CD4-positive, alpha-beta T cell treated with Interferon alpha-2 for 1 hour (primary cell): ENCODE results near the gene RTN4RL1.

ENCODE experiments used
- DNase-seq, 2 donors: peaks; one replicate each; pipeline ENCODE4 v3.0.0-alpha.2; 2020 to 2022

The RTN4RL1 gene, protein sequence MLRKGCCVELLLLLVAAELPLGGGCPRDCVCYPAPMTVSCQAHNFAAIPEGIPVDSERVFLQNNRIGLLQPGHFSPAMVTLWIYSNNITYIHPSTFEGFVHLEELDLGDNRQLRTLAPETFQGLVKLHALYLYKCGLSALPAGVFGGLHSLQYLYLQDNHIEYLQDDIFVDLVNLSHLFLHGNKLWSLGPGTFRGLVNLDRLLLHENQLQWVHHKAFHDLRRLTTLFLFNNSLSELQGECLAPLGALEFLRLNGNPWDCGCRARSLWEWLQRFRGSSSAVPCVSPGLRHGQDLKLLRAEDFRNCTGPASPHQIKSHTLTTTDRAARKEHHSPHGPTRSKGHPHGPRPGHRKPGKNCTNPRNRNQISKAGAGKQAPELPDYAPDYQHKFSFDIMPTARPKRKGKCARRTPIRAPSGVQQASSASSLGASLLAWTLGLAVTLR

GRCh38 chr17:2025220-2025621 lies at the start of gene RTN4RL1:
Gene RTN4RL1 (minus strand): TSS chr17:2025334. CDS start chr17:2024865, 469 bp downstream.
- DNase-seq = peak; percentile 68 to 85

GRCh38 chr17:2074919-2075318 lies 49.8 kb upstream of the RTN4RL1 start:
- DNase-seq = no peak

DNA sequence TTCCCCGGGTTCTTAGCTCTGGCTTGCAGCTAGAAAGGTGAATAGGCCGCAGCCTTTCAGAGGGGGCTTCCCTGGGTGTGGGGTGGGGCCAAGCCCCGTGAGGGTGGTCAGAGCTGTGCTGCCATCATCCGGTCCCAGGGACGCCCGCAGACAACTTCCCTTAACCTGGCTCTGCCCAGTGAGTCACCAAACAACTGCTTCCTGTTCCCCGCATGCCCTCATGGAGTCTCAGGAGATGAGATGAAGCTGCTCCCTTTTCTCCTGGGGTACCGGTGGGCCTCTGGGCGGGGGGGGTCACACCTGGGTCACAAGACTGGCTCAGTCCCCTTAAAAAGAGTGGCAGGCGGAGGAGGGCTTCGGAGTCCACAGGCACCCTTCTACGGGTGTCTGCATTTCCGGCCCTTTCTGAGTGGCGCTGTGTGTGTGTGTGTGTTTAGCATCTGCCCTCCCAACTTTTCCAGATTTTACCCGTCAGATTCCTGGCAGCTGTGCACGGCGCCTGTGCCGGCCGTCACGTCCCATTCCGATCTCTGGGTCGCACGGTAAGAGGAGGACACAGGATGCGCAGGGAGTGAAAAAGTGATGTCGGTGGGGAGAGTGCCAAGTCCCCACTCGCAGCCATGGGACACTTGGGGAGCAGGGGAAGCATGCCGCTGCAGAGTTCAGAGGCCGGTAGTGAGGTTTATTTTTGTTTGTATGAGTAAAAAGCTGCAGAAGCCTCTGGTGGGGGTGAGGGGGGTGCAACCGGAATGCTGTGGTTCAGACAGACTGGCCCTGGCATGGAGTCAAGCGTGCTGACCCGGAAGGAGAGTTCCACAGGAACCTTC lies 46.5 kb upstream of the RTN4RL1 start:
- DNase-seq = peak in 1 of 2 donors; percentile 25

DNA sequence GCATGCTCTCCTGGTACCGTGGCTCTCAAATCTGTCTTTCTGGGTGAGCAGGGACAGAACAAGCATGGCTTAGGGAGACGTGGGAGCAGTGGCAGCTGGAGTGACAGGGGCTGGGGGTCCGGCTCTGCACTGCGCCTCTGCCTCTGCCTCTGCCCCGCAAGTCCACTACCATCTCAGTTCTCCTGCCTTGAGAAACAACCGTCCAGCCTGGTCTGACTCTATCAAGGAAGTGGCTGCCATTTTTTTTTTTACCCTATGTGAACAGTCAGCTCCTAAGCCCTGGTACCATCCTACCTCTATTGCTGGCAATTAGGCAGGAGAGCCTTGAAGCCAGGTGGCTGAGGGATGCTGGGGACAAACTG lies 45.9 kb upstream of the RTN4RL1 start:
- DNase-seq = no peak

GRCh38 chr17:2070241-2071023 lies 45.3 kb upstream of the RTN4RL1 start:
- DNase-seq = no peak

DNA sequence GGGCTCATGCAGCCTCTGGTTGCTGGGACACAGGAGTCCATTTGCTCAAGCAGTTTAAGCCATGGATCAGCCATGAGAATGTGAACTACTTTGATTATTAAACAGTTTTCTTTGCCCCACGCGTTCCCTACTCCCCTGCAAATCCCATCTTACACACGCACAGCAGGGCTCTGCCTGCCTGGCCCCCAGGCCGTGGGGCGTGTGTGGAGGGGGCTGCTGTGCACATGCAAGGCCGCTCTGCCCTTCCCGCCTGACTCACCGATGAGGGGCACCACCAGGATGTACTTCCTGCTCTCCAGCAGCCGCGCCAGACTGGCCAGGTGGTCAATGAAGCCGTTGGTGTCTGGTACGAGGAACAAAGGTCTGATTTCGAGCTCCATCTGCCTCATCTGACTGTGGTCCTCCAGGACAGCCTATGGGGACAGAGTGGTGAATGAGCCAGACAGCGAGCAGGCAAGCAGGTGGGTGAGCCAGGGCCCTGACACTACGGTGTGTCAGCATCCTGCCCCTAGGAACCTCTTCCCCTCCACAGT lies 43.5 kb upstream of the RTN4RL1 start:
- no peak for DNase-seq

DNA sequence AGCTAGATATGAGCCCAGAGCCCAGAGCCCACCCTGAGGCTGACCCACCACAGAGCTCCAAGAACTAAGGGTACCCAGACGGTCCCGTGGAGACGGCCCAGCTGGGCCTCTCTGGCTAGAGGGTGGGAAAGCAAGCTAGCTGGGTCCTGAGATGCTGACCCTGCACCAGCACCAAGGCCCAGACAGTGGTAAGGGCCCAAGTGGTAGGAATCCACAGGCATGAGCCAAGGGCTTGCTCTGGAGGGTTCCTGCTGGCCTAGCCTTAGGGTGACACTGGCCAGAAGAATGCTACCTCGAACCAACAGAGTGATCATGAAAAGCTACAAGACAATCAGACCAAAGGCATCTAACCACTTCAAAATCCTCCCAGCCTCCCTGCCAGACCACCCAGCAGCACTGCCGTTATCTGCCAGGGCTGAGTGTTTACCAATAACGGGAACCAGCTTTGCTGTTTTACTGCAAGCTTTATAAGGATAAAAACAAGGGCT lies 42.9 kb upstream of the RTN4RL1 start:
- DNase-seq = no peak

GRCh38 chr17:2067608-2068024 lies 42.5 kb upstream of the RTN4RL1 start:
- no peak for DNase-seq

DNA sequence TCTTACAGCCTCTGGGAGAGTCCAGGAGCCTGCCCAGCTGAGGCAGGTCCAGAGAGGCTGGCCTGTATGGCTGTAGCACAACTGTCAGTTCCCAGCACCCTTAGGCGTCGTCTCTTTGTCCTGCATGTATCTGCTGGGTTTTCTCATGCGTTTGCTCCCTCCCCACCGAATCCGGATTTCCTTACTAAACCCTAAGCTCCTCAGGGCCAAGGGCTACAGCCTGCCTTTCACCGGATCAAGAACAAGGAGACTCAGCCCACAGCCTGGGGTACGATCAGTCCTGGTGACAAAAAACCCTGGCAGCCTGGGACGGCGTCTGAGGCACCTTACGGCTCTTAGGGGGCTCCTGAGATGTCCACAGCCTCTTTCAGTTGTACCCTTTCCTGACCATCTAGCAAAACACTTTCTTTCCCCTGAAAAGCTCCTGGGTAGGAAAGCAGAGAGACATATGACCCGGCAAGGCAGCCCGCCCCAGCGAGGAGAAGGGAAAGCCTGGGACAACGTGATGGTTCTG lies 42.0 kb upstream of the RTN4RL1 start:
- no peak for DNase-seq

DNA sequence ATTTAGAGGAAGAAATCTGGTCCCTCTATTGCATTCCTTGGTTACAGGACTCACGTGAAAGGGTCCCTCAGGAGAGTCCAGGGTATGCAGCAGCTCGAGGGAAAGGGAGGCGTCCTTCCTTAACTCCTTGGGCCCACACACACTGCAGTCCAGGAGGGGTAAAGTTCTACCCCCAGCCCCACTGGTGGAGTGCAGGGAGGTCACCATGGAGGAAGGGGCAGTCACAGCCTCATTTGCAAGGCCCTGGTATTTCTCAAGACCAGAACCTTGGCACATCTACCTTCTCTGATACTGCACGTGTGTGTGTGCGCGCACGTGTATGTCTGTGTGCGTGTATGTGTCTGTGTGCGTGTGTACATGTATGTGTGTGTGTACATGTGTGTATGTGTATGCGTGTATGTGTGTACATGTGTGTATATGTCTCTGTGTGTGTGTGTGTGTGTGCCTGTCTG lies 40.8 kb upstream of the RTN4RL1 start:
- DNase-seq = no peak

DNA sequence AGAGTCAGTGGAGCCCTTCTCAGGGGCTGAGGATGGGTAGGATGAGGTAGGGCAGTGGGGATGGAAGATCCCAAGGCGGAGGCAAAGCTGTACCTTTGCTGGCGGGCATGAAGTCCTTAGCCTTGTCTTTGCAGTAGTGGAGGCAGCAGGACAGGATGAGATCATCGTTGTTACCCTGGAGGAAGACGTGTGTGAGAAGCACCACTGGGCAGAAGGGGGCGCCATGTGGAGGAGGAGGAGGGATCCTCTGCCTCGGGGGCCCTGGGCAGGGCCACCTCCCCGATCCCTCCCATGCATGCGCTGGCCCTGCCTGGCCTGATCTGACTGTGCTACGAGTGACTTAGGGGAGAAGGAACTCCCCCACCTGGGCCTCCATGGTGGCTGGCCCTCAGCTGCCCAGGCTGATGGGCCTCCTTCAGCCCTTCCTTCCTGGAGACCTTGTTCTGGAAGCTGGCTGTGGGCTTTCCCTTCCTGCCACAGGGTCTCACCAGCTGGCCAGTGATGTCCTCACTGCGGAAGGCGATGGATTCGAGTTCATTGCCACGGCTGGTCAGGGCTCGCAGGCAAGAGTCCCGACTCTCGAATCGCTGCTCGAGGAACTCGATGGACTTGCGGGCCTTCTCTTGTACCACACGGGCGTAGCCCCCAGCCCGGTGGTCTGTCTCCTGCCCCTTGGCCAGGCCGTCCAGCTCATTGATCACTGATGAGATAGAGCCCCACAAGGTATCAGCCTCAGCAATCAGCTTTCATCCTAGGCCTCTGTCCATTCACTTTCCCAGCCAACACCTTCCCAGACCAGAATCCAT lies 40.0 kb upstream of the RTN4RL1 start:
- DNase-seq = peak; percentile 42 to 56

DNA sequence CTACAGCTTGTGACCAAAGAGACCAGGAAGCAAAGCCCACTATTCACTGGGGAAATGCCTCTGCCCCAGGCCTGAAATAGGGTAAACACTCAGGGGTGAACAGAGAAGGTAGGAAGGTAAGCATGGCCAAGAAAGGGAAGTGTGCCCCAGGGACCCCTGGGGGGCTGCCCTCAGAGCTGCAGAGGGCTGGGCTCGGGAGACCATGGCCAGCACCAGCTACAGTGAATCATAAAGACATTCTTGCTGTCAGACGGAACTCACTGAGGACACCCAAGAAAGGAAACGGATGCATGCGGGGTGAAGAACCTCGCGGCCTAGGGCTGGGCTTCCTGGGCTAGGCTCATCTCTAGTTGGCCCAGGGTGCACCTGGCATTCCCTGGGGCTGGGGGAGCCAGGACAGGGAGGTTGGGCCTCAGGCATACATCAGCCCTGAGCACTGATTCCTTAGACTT lies 39.4 kb upstream of the RTN4RL1 start:
- no peak for DNase-seq

- DNase-seq = no peak
Measured at GRCh38 chr17:2064147-2064489, 39.0 kb upstream of the RTN4RL1 start.

- DNase-seq = no peak
Measured at GRCh38 chr17:2063261-2064146, 38.4 kb upstream of the RTN4RL1 start.

DNA sequence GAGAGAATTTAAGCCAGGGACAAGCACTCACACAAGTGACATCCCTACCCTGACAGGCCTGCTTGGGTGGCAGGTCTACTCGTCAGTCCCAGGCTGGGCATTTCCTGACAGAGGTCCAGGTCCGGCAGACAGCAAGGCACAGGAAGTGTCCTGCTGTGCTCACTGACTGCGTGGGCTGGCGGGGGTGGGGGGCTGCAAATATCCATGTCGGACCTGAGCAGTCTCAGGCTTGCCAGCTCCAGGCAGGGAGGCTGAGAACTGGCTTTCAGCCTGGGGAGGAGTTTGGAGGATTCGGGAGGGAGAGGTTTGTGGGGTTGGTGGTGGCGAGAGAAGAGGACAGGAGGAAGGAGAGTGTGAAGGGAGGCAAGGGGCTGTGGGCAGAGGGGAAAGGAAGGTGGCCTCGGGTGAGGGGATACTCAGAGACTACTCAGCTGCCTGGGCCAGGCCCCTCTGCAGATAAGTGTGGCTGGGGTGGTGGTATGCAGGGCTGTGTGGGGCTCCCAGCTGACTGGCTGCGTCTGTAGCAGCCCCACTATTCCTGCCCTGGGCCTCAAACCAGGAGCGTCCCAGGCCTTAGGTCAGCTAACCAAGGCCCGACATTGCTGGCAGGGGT lies 37.5 kb upstream of the RTN4RL1 start:
- DNase-seq = no peak

- no peak for DNase-seq
Measured at GRCh38 chr17:2061441-2061958, 36.4 kb upstream of the RTN4RL1 start.

- DNase-seq = no peak
Measured at GRCh38 chr17:2060681-2061440, 35.7 kb upstream of the RTN4RL1 start.

DNA sequence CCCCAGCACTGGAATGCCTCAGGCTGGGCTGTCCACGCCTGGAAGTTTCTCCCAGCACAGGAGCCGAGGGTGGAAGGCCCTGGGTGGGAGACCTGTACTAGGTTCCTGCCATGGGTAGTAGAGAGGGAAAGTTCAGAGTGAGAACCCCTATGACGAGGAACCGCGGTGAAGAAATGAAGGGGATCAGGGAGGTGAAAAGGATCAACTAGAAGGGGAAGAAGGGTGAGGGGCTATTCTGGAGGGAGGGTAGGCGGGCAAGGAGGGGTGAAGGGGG lies 35.2 kb upstream of the RTN4RL1 start:
- no peak for DNase-seq
